Suprapubic skin (tissue), 4 donors: ENCODE measurements around the gene EXOC3L4. TPM values are rescaled to one million over a fixed set of nuclear protein-coding genes. Genes with fewer than 3 reads are reported as not detected.
A peak's percentile ranks its signal among the peaks of the same experiment; 100 is the strongest.

Experiments
- DNase-seq, 2 donors: peaks; one replicate each; pipeline ENCODE4 v3.0.0-alpha.2; 2019; ENCODE audit warnings: low spot score in 2 of 2
- H3K27ac ChIP-seq: fragments of 200-600 bp; sonication (generic); one replicate; pipeline ENCODE4 v1.5.1; 2019
- H3K27me3 ChIP-seq: fragments of 200-600 bp; sonication (generic); one replicate; pipeline ENCODE4 v1.5.1; 2019
- H3K36me3 ChIP-seq: fragments of 200-600 bp; sonication (generic); one replicate; pipeline ENCODE4 v1.5.1; 2019
- H3K4me1 ChIP-seq: fragments of 200-600 bp; sonication (generic); one replicate; pipeline ENCODE4 v1.5.1; 2019
- H3K4me3 ChIP-seq: fragments of 200-600 bp; sonication (generic); one replicate; pipeline ENCODE4 v1.5.1; 2019; ENCODE audit warnings: mild to moderate bottlenecking
- H3K9me3 ChIP-seq: fragments of 200-600 bp; sonication (generic); one replicate; pipeline ENCODE4 v1.5.1; 2019
- CTCF ChIP-seq, 2 donors: fragments of 200-600 bp in 1 of 2; fragments of 450-650 bp in 1 of 2; sonication (generic) in 1 of 2; IDR thresholded peaks; one replicate each; pipeline ENCODE4 v1.5.1; 2016 to 2019; ENCODE audit warnings: antibody characterized with exemption in 2 of 2, mild to moderate bottlenecking in 1 of 2, moderate library complexity in 1 of 2
- EP300 ChIP-seq: sonication (generic); formaldehyde crosslinking; IDR thresholded peaks from one replicate; pipeline ENCODE4 v1.6.1; 2017; ENCODE audit warnings: antibody characterized with exemption
- POLR2A ChIP-seq, 2 donors: fragments of 450-650 bp; IDR thresholded peaks; one replicate each; pipeline ENCODE4 v1.6.1; 2017; ENCODE audit warnings: antibody characterized with exemption in 2 of 2, mild to moderate bottlenecking in 2 of 2, moderate library complexity in 2 of 2
- POLR2AphosphoS5 ChIP-seq, 3 donors: sonication (generic); formaldehyde crosslinking; IDR thresholded peaks; one replicate each; pipeline ENCODE4 v1.6.1; 2017; ENCODE audit warnings: antibody characterized with exemption in 3 of 3
- WGBS: methylation state at CpG from one replicate; pipeline ENCODE4 v1.1.5; 2018; 5-methylcytosine and 5-hydroxymethylcytosine counted together
- total RNA-seq, 4 donors: library from RNA; depleted of rRNA; stranded (reverse); fragments of >200 nt; gene quantifications; one replicate each; pipeline ENCODE4 v1.1.0, GENCODE V29; 2016

EXOC3L4 gene
- total RNA-seq, 4 donors from 2014 or later, result 1.5 TPM; not detected in 3

GRCh38 chr14:103093856-103094405 is 594 bp upstream of the EXOC3L4 start:
- DNase-seq, result no peak
- peaks cover 25% of the 10 kb centered on the region for H3K4me1 ChIP-seq
- WGBS, result 72% methylated on average over 11 of the region's 13 CpGs
- no peak overlapping the region for H3K4me3 ChIP-seq
- no peaks in the 10 kb centered on the region for H3K9me3 ChIP-seq
- TF ChIP-seq POLR2AphosphoS5 (IDR thresholded peaks at IDR 0.05), result no peak
- TF ChIP-seq EP300, result no peak
- peaks cover 7% of the 10 kb centered on the region for H3K27me3 ChIP-seq
- H3K36me3 ChIP-seq, result no peaks in the 10 kb centered on the region
- peak overlapping the region; percentile 46 for H3K27ac ChIP-seq

- no peak for DNase-seq
- no peak overlapping the region for H3K27ac ChIP-seq
- H3K4me1 ChIP-seq, result peaks cover 29% of the 10 kb centered on the region
- H3K4me3 ChIP-seq, result no peak overlapping the region
- no peaks in the 10 kb centered on the region for H3K36me3 ChIP-seq
- peaks cover 8% of the 10 kb centered on the region for H3K27me3 ChIP-seq
- 90% methylated on average over 6 of the region's 11 CpGs for WGBS
- H3K9me3 ChIP-seq, result no peaks in the 10 kb centered on the region
- TF ChIP-seq POLR2AphosphoS5 (IDR thresholded peaks at IDR 0.05) (no peak), CTCF (IDR thresholded peaks at IDR 0.05) (no peak), POLR2A (IDR thresholded peaks at IDR 0.05) (no peak), EP300 (no peak)
These were observed 769 bp downstream of the EXOC3L4 start for GRCh38 chr14:103095210-103095778.

- Histone ChIP-seq H3K9me3 (no peaks in the 10 kb centered on the region), H3K4me1 (peaks cover 23% of the 10 kb centered on the region), H3K27me3 (peaks cover 15% of the 10 kb centered on the region), H3K36me3 (no peaks in the 10 kb centered on the region), H3K27ac (no peak overlapping the region), H3K4me3 (no peak overlapping the region)
- 69% methylated on average over 4 of the region's 4 CpGs for WGBS
- TF ChIP-seq POLR2AphosphoS5 (IDR thresholded peaks at IDR 0.05), result no peak
- no peak for TF ChIP-seq CTCF (IDR thresholded peaks at IDR 0.05)
- no peak for TF ChIP-seq POLR2A (IDR thresholded peaks at IDR 0.05)
- no peak for TF ChIP-seq EP300
- DNase-seq, result no peak
These were observed 1.9 kb downstream of the EXOC3L4 start for GRCh38 chr14:103096387-103096786.

- WGBS, result 88% methylated on average over 26 of the region's 26 CpGs
- Histone ChIP-seq H3K27ac (no peak overlapping the region), H3K9me3 (no peaks in the 10 kb centered on the region), H3K27me3 (peaks cover 25% of the 10 kb centered on the region), H3K36me3 (no peaks in the 10 kb centered on the region), H3K4me1 (peaks cover 23% of the 10 kb centered on the region), H3K4me3 (no peak overlapping the region)
- TF ChIP-seq EP300 (no peak), POLR2A (IDR thresholded peaks at IDR 0.05) (no peak), POLR2AphosphoS5 (IDR thresholded peaks at IDR 0.05) (no peak), CTCF (IDR thresholded peaks at IDR 0.05) (no peak)
- DNase-seq, result no peak
These were observed 2.9 kb downstream of the EXOC3L4 start for GRCh38 chr14:103097244-103097993.

- Histone ChIP-seq H3K9me3 (no peaks in the 10 kb centered on the region), H3K4me1 (peaks cover 31% of the 10 kb centered on the region), H3K36me3 (no peaks in the 10 kb centered on the region), H3K27me3 (peaks cover 33% of the 10 kb centered on the region), H3K27ac (no peak overlapping the region), H3K4me3 (no peak overlapping the region)
- WGBS, result 81% methylated on average over 6 of the region's 31 CpGs
- no peak for DNase-seq
- no peak for TF ChIP-seq POLR2AphosphoS5 (IDR thresholded peaks at IDR 0.05)
These were observed 3.8 kb downstream of the EXOC3L4 start for GRCh38 chr14:103097994-103098957.
